Neural cell (in vitro differentiated cells): ENCODE data around the gene CDHR5. TPM values are rescaled to one million over a fixed set of nuclear protein-coding genes. Genes with fewer than 3 reads are reported as not detected.

ENCODE experiments used
- H2AFZ ChIP-seq: fragments of 200-600, 300-800 bp; sonication (generic), shearing (Covaris generic); 2 replicates; pipeline ENCODE4 v1.6.0; 2014; ENCODE audit warnings: low read depth, mild to moderate bottlenecking, antibody characterized with exemption, low read length, moderate library complexity
- H3F3A ChIP-seq: fragments of 200-600 bp; shearing (Covaris generic); 2 replicates; pipeline ENCODE4 v1.6.1; 2016; ENCODE audit warnings: mild to moderate bottlenecking, moderate library complexity, mixed read lengths, antibody characterized with exemption, low read length; ENCODE audit not compliant: insufficient read depth, poor library complexity, severe bottlenecking
- H3K27ac ChIP-seq: fragments of 200-600, 300-800 bp; sonication (generic), shearing (Covaris generic); 2 replicates; pipeline ENCODE4 v1.5.1; 2014; ENCODE audit warnings: mild to moderate bottlenecking, low read length, moderate library complexity
- H3K27me3 ChIP-seq: fragments of 300-800, 200-600 bp; sonication (generic), shearing (Covaris generic); 2 replicates; pipeline ENCODE4 v1.6.0; 2014; ENCODE audit warnings: mild to moderate bottlenecking, low read depth, low read length, moderate library complexity; ENCODE audit not compliant: insufficient read depth
- H3K36me3 ChIP-seq: fragments of 300-800, 200-600 bp; sonication (generic), shearing (Covaris generic); 2 replicates; pipeline ENCODE4 v1.5.1; 2014; ENCODE audit warnings: mild to moderate bottlenecking, antibody characterized with exemption, low read length, moderate library complexity; ENCODE audit not compliant: insufficient read depth
- H3K4me2 ChIP-seq: fragments of 300-800, 200-600 bp; sonication (generic), shearing (Covaris generic); 2 replicates; pipeline ENCODE4 v1.6.0; 2014; ENCODE audit warnings: mild to moderate bottlenecking, low read length
- H3K4me3 ChIP-seq: fragments of 300-800, 200-600 bp; sonication (generic), shearing (Covaris generic); 2 replicates; pipeline ENCODE4 v1.5.1; 2014; ENCODE audit warnings: mild to moderate bottlenecking, low read length, moderate library complexity
- H3K79me2 ChIP-seq: fragments of 200-600 bp; shearing (Covaris generic); replicated peaks from 2 replicates; pipeline ENCODE4 v1.6.0; 2014; ENCODE audit warnings: mild to moderate bottlenecking, low read length, moderate library complexity; ENCODE audit not compliant: insufficient read depth
- H3K9ac ChIP-seq: fragments of 300-800, 200-600 bp; sonication (generic), shearing (Covaris generic); 2 replicates; pipeline ENCODE4 v1.6.1; 2016; ENCODE audit warnings: mild to moderate bottlenecking, low read length, mixed read lengths
- H3K9me2 ChIP-seq: fragments of 200-600 bp; shearing (Covaris generic); 2 replicates; pipeline ENCODE4 v1.6.1; 2016; ENCODE audit warnings: mild to moderate bottlenecking, low read length, mixed read lengths; ENCODE audit not compliant: insufficient read depth
- H3K9me3 ChIP-seq: fragments of 200-600, 300-800 bp; sonication (generic), shearing (Covaris generic); 2 replicates; pipeline ENCODE4 v1.6.1; 2016; ENCODE audit warnings: mild to moderate bottlenecking, mixed run types, low read length, moderate library complexity, mixed read lengths
- H4K20me1 ChIP-seq: fragments of 200-600 bp; shearing (Covaris generic); 2 replicates; pipeline ENCODE4 v1.6.1; 2016; ENCODE audit warnings: mild to moderate bottlenecking, mixed run types; ENCODE audit not compliant: insufficient read depth
- CTCF ChIP-seq: fragments of 450-650 bp; IDR thresholded peaks from 2 replicates; pipeline ENCODE4 v1.5.1; 2014; ENCODE audit warnings: antibody characterized with exemption, mild to moderate bottlenecking, moderate library complexity; ENCODE audit not compliant: poor library complexity, severe bottlenecking
- EZH2 ChIP-seq: fragments of 200-600, 300-800 bp; shearing (Covaris generic), sonication (generic); IDR thresholded peaks from 2 replicates; pipeline ENCODE4 v1.6.1; 2014; ENCODE audit warnings: antibody characterized with exemption, low read length, borderline replicate concordance, mild to moderate bottlenecking; ENCODE audit not compliant: insufficient read depth, poor library complexity, severe bottlenecking
- MXI1 ChIP-seq: fragments of 450-650 bp; conservative IDR thresholded peaks from 2 replicates; pipeline ENCODE4 v1.6.1; 2014; ENCODE audit warnings: antibody characterized with exemption, mild to moderate bottlenecking; ENCODE audit not compliant: poor library complexity, severe bottlenecking
- POLR2AphosphoS5 ChIP-seq: IDR thresholded peaks from 2 replicates; pipeline ENCODE4 v1.6.1; 2012
- RAD21 ChIP-seq: fragments of 450-650 bp; conservative IDR thresholded peaks from 2 replicates; pipeline ENCODE4 v1.6.1; 2014; ENCODE audit warnings: antibody characterized with exemption, mild to moderate bottlenecking, moderate library complexity
- REST ChIP-seq: IDR thresholded peaks from 2 replicates; pipeline ENCODE4 v1.6.1; 2012; ENCODE audit warnings: borderline replicate concordance
- TAF1 ChIP-seq: IDR thresholded peaks from 2 replicates; pipeline ENCODE4 v1.6.1; 2012; ENCODE audit warnings: low read depth
- polyA plus RNA-seq: library from polyadenylated mRNA; depleted of rRNA; stranded (reverse); fragments of >200 nt; gene quantifications from 2 replicates; pipeline ENCODE4 v1.2.3, GENCODE V29; 2014

CDHR5 gene
- polyA plus RNA-seq, 1 donor from 2014 or later = not detected

GRCh38 chr11:660681-661444 is 36.1 kb upstream of the CDHR5 start:
- TF ChIP-seq RAD21 (no peak), POLR2AphosphoS5 (no peak), MXI1 (no peak), TAF1 (no peak), EZH2 (no peak)
- Histone ChIP-seq H3K9ac (no peak overlapping the region), H3K4me3 (no peak overlapping the region), H3F3A (no peaks in the 10 kb centered on the region), H4K20me1 (no peaks in the 10 kb centered on the region), H3K9me2 (no peaks in the 10 kb centered on the region), H3K27ac (no peak overlapping the region), H3K36me3 (no peaks in the 10 kb centered on the region), H3K9me3 (no peaks in the 10 kb centered on the region), H3K4me2 (no peak overlapping the region), H3K27me3 (no peaks in the 10 kb centered on the region), H2AFZ (no peak overlapping the region), H3K79me2 (no peaks in the 10 kb centered on the region)

- no peak overlapping the region for H3K4me2 ChIP-seq
- no peak overlapping the region for H3K9ac ChIP-seq
- no peaks in the 10 kb centered on the region for H3K79me2 ChIP-seq
- TF ChIP-seq REST (no peak), CTCF (no peak), TAF1 (no peak), RAD21 (no peak), MXI1 (no peak), EZH2 (no peak)
- H3K36me3 ChIP-seq = no peaks in the 10 kb centered on the region
- no peaks in the 10 kb centered on the region for H3K27me3 ChIP-seq
- H3K9me2 ChIP-seq = no peaks in the 10 kb centered on the region
- no peak overlapping the region for H3K27ac ChIP-seq
- no peak overlapping the region for H3K4me3 ChIP-seq
- H2AFZ ChIP-seq = no peak overlapping the region
- no peaks in the 10 kb centered on the region for H3F3A ChIP-seq
- H4K20me1 ChIP-seq = no peaks in the 10 kb centered on the region
- H3K9me3 ChIP-seq = no peaks in the 10 kb centered on the region
Measured at GRCh38 chr11:660281-660680, 35.5 kb upstream of the CDHR5 start.
